GM19025 (cell line): ENCODE results near the gene HIF1A.

Experiments
- ATAC-seq: cut with Tn5 transposase; IDR thresholded peaks from one replicate; pipeline ENCODE4 v1.9.1; 2021; ENCODE audit warnings: mild to moderate bottlenecking, low read depth, moderate library complexity; ENCODE audit not compliant: unreplicated experiment

Gene HIF1A

GRCh38 chr14:61671082-61671481, 24.2 kb upstream of the HIF1A start:
- peak; percentile 91 for ATAC-seq

GRCh38 chr14:61672796-61673195, 22.5 kb upstream of the HIF1A start:
- no peak for ATAC-seq

GRCh38 chr14:61673305-61673704, 22.0 kb upstream of the HIF1A start:
- no peak for ATAC-seq

- no peak for ATAC-seq
Measured at GRCh38 chr14:61675291-61675690, 20.0 kb upstream of the HIF1A start.

GRCh38 chr14:61677479-61677878, 17.8 kb upstream of the HIF1A start:
- no peak for ATAC-seq

GRCh38 chr14:61678975-61679374, 16.3 kb upstream of the HIF1A start:
- no peak for ATAC-seq

GRCh38 chr14:61681413-61681812, 13.9 kb upstream of the HIF1A start:
- no peak for ATAC-seq

- no peak for ATAC-seq
Measured at GRCh38 chr14:61683108-61683507, 12.2 kb upstream of the HIF1A start.

GRCh38 chr14:61690039-61690438, 5.3 kb upstream of the HIF1A start:
- no peak for ATAC-seq

GRCh38 chr14:61690982-61691381, 4.3 kb upstream of the HIF1A start:
- no peak for ATAC-seq

GRCh38 chr14:61691495-61691894, 3.8 kb upstream of the HIF1A start:
- ATAC-seq: no peak

- ATAC-seq: no peak
Measured at GRCh38 chr14:61694039-61694438, 1.3 kb upstream of the HIF1A start.

- no peak for ATAC-seq
Measured at GRCh38 chr14:61695695-61696527, 598 bp downstream of the HIF1A start.

GRCh38 chr14:61696753-61697318, 1.5 kb downstream of the HIF1A start:
- ATAC-seq: no peak

GRCh38 chr14:61698206-61698980, 3.1 kb downstream of the HIF1A start:
- no peak for ATAC-seq

GRCh38 chr14:61699027-61699426, 3.7 kb downstream of the HIF1A start:
- no peak for ATAC-seq

- no peak for ATAC-seq
Measured at GRCh38 chr14:61700104-61700886, 5.0 kb downstream of the HIF1A start.

- no peak for ATAC-seq
Measured at GRCh38 chr14:61701946-61702345, 6.6 kb downstream of the HIF1A start.

GRCh38 chr14:61703342-61704129, 8.2 kb downstream of the HIF1A start:
- ATAC-seq: no peak

- no peak for ATAC-seq
Measured at GRCh38 chr14:61704554-61704953, 9.2 kb downstream of the HIF1A start.
